Fibroblast of skin of scalp (primary cell): ENCODE results near the gene FAM184B.
A peak's percentile ranks its signal among the peaks of the same experiment; 100 is the strongest.

Source experiments
- DNase-seq: peaks from one replicate; pipeline ENCODE4 v3.0.0-alpha.2; 2013

The FAM184B gene

GRCh38 chr4:17773135-17773698, 8.2 kb downstream of the FAM184B start:
- no peak for DNase-seq

GRCh38 chr4:17771284-17771908, 10.0 kb downstream of the FAM184B start:
- no peak for DNase-seq

DNA sequence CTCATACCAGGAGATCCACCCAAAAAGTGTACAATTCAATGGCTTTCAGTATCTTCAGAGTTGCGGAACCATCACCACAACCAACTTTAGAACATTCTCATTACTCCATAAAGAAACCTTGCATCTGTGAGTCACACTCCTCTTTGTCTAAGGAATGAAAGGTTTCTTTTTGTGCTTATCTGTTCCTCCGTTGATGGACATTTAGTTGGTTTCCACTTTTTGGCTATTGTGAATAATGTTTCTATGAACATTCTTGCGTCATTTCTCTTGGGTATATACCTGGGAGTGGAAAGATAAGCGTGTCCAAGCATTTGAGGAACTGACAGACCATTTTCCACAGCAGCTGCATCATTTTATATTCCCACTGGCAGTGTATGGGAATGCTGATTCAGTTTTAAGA, 10.6 kb downstream of the FAM184B start:
- no peak for DNase-seq

DNA sequence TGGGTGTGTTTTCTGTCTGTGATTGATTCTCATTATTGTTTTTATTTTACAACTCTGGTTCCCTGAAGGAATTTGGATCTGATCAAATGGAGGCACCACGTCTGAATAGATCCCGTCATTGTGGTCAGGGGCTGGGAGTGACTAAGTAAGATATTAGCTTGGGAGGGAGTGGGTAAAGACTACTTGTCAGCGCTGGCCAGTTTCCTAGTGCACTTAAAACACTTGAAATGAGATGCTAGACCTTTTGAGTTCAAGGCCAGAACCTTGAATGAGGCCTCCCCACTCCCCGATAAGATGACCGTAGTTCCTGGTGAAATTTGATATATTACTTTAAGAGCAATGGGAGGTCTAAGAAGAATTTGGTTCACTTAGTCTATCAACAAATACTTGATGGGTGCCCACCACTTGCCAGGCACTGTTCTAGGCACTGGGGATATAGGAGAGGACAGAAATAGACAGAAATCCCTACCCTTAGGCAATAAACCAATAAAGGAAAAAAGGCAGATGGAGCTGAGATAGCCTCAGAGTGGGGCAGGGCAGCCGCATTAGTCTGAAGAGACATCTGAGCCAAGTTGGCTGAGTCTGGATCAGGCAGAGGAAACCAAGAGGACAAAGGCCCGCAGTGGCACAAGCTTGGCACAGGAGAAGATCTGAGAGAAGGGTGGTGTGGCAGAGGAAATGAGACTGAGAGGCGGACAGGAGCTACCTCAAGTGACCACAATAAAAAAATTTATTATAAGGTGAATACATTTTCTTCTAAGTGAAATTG, 11.8 kb downstream of the FAM184B start:
- no peak for DNase-seq

DNA sequence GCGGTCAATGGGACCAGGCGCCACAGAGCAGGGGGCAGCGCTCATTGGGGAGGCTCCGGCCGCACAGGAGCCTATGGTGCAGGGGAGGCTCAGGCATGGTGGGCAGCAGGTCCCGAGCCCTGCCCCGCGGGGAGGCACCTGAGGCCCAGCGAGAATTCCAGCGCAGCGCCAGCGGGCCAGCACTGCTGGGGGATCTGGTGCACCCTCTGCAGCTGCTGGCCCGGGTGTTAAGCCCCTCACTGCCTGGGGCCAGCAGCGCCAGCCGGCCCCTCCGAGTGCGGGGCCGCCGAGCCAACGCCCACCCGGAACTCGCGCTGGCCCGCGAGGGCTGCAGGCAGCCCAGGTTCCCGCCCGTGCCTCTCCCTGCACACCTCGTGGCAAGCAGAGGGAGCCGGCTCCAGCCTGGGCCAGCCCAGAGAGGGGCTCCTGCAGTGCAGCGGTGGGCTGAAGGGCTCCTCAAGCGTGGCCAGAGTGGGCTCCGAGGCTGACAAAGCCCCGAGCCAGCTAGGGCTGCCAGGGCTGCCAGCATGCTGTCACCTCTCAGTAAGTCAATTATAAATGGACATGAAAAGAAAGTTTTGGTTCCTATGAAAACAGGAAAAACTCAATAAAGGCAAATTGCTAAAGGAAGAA, 14.5 kb downstream of the FAM184B start:
- no peak for DNase-seq

GRCh38 chr4:17765514-17766286, 15.7 kb downstream of the FAM184B start:
- DNase-seq, result no peak

GRCh38 chr4:17763931-17764330, 17.5 kb downstream of the FAM184B start:
- no peak for DNase-seq

DNA sequence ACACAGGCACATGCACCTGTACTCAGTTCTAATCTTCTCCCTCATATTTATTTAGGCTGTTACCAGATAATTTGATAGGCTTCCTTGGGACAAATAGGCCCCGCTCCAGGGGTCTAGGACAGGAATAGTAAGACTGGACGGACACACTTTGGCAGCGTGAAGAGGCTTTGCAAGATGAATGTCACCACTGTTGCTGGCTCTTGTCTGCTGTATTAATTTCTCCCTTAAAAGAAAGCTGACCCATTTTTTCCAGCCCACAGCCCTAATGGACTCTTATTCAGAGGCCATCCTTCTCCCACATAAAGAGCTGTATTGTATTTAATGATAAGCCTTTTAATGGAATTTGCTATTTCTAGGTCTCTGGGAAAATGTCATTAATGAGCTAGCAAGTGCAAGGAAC, 18.0 kb downstream of the FAM184B start:
- no peak for DNase-seq

DNA sequence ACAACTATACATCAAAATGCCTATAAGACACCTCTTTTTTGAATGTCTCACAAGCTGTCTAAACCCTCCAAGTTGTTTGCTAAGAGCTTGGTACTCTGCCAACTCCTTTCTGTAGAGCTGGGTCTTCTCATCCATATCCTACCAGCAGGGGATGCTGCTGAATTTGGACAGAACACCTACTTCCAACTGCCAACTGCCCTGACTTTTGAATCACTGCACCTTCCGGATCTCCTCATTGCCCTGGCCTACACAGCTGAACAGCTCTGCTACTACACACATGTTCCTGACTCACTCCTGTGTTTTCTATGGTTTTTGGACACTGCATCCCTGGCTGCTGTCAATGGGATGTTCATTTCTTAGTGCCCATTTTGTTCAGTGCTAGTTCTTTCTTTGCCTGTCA, 18.7 kb downstream of the FAM184B start:
- peak; percentile 10 for DNase-seq

GRCh38 chr4:17761062-17761461, 20.4 kb downstream of the FAM184B start:
- DNase-seq, result no peak

DNA sequence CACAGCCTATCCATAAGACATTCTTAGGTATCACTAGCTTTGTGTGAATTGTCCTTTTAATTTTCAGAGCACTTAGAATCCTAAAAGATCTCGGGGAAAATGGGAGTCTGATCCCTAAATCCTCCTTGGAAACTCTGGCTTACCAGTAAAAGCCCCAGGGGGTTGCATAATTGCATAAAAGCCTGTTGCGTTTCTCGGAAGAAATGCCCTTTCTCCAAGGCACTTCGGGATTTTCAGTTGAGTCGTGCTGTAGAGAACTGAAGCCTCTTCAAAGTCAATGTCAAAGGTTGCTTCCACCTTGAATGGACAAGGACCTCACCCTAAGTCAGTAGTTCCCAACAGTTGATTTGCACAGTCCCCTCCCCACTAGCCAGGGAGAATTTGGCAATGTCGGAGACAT, 20.8 kb downstream of the FAM184B start:
- DNase-seq, result no peak

DNA sequence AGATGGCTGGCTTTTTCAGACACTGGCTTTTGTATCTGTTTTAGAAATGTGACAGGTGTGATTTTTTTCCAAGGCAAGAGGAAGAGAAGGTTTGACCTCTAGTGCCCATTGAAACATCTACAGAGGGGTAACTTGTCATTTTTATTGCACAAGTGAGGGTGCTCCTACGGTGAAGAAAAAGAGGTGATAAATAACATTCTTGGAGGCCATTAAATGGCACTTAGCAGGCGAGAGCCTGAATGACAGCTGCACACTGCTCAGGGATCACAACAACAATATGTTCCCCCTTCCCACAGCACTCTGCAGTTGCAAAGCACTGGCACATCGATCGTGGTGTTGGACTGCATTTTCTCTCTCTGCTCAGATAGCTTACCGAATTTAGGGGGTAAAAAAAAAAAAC, 22.9 kb downstream of the FAM184B start:
- DNase-seq, result no peak

DNA sequence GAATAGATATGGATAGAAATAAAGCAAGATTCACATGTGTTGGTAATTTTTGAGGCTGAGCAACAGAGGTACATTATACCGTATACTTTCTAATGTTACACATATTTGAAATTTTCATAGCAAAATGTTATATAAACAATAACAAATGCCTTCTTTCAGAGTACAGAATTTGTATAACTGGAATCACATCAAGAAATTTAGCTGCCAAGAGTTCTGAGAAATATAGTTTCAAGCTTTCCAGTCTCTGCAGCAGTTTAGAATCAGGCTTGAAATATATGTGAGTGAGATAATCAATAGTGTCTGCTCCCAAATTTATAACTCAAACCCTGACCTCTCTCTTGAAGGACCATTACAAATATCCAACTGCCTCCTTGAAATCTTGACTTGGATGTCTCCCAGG, 23.8 kb downstream of the FAM184B start:
- no peak for DNase-seq

GRCh38 chr4:17753646-17754045, 27.8 kb downstream of the FAM184B start:
- no peak for DNase-seq

DNA sequence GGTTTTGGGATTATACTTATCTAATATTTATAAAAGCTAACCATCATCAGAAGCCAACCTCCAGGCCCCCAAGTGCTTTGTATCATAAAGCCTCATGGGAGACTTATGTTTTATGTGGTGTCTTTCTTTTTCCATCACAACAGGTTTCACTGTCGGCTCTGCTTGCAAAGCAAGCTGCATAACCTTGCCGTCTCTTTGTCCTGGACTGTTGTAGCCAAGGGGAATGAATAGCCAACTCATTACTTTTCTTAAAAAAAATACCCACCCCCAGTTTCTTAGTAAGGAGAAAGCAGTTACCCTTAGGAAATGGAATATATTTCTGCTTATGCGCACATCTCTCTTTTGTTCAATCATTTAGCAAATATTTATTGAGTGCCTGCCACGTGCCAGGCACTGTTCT, 40.7 kb downstream of the FAM184B start:
- DNase-seq, result no peak

- DNase-seq, result no peak
These were observed 44.9 kb downstream of the FAM184B start for GRCh38 chr4:17736484-17736883.

GRCh38 chr4:17726911-17727310, 54.5 kb downstream of the FAM184B start:
- DNase-seq, result no peak

- no peak for DNase-seq
These were observed 57.8 kb downstream of the FAM184B start for GRCh38 chr4:17723648-17724047.

DNA sequence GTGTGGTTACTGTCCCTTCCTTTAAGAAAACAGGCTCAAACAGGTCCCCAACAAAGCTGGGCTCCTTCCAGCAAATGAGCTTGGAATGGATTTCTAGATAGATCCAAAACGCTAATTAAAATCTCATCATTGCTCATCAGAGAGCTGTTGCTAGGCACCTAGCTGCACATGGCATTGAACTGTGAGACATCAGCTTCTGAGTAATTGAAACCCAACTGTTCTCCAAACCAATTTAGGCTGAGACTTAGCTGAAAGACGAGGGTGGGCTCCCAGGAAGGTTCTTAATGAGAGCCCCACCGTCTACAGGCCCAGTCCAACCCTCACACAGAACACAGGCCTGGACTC, 59.1 kb downstream of the FAM184B start:
- no peak for DNase-seq

DNA sequence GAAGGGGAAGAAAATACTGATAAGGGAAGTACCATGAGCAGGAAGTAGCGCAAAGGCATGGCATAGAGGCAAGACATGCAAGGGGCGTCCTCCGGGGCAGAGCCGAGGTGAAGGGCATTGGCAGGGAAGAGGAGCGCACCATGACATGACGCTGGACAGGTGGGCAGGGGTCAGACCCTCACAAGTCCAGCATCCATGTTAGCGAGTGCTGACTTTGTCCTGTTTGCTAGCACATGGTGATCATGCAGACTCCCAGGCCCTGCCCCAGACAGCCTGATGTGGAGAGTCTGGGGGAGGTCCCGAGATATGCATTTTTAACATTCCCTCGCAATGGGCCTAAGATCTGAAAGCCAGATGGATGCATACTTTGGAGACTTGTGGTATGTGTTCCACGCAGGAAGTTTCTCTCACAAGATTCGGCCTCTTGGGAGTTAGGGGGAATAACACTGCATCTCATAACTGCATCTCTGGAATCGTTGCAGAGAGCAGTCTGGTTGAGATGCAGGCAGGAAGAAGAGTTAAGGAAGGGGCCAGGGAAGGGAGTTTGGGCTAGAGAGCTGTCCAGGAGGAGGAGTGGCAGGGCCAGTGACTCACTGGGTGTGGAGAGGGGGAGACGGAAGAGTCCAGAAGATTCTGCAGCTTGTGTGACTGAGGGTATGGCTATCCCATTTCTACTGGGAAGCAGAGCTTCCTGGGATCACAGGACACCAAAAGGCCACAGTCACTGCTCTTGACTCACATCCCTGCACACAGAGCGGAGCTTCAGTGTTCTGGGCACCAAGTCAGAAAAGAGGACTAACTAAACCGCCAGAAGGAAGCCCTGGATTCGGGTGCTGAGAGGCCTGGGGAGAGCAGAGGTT, 59.7 kb downstream of the FAM184B start:
- DNase-seq, result peak; percentile 96

DNA sequence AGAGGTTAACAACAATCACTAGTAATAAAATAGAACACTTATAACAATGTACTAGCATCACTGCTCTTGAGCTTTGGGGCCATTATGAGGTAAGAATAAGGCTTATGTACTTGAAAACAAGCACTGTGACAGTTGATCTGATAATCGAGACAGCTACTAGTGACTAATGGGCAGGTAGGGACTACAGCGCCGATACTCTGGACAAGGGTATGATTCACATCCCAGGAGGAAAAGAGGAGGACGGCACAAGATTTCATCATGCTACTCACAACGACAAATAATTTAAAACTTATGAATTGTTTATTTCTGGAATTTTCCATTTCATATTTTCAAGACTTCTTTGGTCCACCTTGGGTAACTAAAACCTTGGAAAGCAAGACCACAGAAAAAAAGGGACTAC, 62.3 kb downstream of the FAM184B start:
- DNase-seq, result no peak

- no peak for DNase-seq
These were observed 63.0 kb downstream of the FAM184B start for GRCh38 chr4:17718471-17718870.
